Hepatic stellate cell (primary cell): ENCODE measurements around the gene CSAD.

Experiments used
- DNase-seq: peaks from one replicate; pipeline ENCODE4 v3.0.0; 2011; ENCODE audit warnings: low spot score

CSAD gene, protein sequence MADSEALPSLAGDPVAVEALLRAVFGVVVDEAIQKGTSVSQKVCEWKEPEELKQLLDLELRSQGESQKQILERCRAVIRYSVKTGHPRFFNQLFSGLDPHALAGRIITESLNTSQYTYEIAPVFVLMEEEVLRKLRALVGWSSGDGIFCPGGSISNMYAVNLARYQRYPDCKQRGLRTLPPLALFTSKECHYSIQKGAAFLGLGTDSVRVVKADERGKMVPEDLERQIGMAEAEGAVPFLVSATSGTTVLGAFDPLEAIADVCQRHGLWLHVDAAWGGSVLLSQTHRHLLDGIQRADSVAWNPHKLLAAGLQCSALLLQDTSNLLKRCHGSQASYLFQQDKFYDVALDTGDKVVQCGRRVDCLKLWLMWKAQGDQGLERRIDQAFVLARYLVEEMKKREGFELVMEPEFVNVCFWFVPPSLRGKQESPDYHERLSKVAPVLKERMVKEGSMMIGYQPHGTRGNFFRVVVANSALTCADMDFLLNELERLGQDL

DNA sequence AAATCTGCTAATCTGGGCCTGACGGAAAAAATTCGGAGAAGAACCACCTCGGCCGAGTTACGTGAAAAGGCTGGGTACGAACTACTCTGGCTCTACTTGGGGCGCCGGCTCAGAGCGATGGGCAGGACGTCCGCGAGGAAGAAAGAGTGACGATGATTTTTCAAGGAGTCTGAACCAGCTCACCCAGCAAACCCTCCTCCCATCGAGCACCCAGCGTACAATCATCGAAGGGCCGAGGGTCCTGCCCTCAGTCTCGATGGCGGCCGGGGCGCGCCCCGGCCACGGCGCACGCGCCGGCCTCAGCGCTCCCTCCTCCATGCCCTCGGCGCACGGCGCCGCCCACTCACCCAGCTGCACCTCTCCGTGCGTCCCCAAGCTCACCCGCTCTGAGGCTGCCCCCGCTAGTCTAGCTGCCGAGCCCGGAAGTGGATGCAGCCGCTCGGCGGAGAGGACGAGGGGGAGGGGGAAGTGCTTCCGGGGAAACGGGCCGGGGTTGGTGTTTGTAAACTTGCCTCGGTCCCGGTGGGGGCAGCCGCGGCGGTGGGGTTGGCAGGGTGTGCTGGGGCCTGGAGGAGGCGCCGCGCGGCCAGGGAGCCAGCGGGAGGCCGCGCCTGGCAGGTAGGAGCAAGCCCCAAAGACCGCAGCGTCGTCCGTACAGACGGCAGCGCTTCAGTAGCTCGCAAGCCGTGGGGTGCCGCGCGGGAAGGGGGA lies at the start of gene CSAD, which contains the start of gene ZNF740:
Gene CSAD (minus strand): TSS at position 706 of the 711 bp plus-strand sequence. CDS start 7,455 bp downstream, outside the sequence.
Gene ZNF740 (plus strand): TSS at position 503 of the 711 bp plus-strand sequence. CDS start 1,262 bp downstream, outside the sequence.
- DNase-seq: peak; percentile 99

- no peak for DNase-seq
Observed at GRCh38 chr12:53230108-53230845, 49.6 kb upstream of the CSAD start.

- no peak for DNase-seq
Observed at GRCh38 chr12:53229454-53229853, 48.7 kb upstream of the CSAD start.

- DNase-seq: no peak
Observed at GRCh38 chr12:53227836-53228235, 47.1 kb upstream of the CSAD start.

GRCh38 chr12:53227341-53227740 lies 46.6 kb upstream of the CSAD start:
- no peak for DNase-seq

DNA sequence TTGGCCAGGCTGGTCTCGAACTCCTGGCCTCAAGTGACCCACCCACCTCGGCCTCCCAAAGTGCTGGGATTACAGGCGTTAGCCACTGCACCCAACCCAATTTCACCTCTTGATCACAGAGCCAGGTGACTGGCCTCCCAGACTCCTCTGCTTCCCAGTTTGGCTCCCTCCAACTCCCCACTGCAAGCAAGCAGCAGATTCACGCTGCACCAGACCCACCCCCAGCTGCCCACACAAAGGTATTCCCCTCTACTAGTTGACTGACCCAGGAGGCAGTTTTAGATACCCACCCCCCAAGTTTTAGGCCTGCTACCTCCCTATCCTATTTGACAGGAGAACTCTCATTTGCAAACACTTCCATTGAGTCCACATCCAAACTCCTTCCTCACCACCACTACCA lies 46.1 kb upstream of the CSAD start:
- no peak for DNase-seq

- no peak for DNase-seq
Observed at GRCh38 chr12:53225635-53226424, 45.1 kb upstream of the CSAD start.

DNA sequence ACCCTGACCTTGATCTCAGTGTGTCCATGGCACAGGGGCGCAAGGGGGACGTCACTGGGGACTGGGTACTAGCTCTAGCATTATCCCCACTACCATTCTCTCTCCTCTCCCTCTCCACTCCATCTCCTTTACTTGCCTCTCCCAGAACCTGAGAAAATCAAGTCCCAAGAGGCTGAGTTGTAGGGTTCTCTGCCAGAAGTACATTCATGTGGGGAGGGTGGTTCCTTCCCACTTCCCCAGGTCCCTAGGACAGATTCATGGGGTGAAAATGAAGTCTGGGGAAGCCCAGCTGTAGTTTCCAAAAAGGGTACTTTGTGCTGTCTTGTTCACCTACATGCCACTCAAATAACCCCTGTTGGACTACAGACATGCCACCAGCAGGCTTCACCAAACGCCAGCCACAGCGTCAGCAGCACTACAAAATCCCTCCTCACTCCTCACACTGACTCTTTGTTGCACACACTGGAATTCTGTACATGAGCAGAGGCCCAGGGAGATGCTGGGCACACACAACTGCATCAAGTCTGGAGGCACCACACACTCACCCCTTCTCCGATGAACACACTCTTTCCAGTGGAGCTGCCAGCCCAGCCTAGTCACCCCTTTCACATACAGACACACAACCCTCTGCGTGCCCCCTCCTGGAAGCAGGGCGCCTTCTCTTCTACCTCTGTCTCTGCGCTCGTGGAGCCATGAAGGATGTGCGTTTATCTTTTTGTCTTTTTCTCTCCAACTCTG lies 44.3 kb upstream of the CSAD start:
- no peak for DNase-seq

DNA sequence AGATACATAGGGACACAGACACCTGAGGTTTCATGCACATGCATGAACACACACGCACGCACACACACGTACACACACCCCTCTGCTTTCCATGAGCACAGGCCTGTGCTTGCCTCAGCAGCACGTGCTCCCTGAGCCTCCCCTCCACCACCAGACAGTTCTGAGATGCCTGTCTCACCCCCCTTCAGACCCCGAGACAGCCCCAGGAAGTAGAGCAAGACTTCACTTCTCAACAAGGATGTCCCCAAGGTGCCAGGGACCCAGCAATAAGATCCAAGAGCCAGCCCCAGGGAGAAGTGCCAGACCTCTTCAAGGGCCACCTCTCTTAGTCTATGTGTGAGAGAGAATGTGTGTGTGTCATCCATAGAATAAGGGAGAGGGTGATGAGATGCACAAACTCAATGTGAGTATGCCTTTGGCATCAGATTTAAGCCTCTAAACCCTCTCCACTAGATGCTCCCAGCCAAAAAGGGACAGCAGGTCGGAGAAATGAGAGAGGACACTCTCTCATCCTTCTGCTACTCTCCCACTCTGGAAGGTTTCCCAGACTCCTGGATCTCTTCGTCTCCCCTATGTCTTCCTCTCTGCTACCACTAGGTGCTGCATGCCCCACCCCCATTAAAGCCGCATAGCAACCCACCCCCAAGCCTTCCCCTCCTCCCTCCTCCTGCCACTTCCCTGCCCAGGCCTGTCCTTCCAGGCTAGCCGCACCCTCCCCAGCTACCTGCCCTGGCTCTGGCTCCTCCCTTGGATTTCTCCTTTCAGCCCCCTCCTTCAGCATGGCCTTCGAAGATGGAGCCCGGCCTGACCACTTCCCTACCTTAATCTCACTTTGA lies 43.6 kb upstream of the CSAD start:
- no peak for DNase-seq

- DNase-seq: no peak
Observed at GRCh38 chr12:53223389-53224060, 42.8 kb upstream of the CSAD start.

DNA sequence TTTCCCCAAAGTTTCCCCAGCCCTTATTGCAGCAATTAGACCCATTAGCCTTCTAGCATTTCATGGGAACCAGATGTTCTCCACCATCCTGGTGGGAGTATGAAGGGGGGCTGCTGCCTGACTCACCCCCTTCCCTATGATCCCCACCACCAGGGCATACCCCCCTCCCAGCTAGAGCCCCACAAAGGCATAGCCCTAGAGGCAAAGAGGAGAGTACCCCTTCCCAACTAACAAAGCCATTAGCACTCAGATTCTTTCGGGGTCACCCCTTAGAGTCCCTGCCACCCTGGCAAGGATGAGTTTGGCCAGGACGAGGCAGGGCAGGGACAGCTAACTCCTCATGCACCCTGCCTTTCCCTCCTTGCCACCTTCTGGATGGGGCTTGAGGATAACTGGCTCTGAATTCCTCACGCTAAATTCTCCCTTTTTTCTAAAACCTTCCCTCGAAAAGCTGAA lies 42.1 kb upstream of the CSAD start:
- no peak for DNase-seq

- DNase-seq: no peak
Observed at GRCh38 chr12:53222170-53222721, 41.5 kb upstream of the CSAD start.

GRCh38 chr12:53221203-53222080 lies 40.7 kb upstream of the CSAD start:
- DNase-seq: peak; percentile 80

- peak; percentile 99 for DNase-seq
Observed at GRCh38 chr12:53220694-53221202, 40.0 kb upstream of the CSAD start.

DNA sequence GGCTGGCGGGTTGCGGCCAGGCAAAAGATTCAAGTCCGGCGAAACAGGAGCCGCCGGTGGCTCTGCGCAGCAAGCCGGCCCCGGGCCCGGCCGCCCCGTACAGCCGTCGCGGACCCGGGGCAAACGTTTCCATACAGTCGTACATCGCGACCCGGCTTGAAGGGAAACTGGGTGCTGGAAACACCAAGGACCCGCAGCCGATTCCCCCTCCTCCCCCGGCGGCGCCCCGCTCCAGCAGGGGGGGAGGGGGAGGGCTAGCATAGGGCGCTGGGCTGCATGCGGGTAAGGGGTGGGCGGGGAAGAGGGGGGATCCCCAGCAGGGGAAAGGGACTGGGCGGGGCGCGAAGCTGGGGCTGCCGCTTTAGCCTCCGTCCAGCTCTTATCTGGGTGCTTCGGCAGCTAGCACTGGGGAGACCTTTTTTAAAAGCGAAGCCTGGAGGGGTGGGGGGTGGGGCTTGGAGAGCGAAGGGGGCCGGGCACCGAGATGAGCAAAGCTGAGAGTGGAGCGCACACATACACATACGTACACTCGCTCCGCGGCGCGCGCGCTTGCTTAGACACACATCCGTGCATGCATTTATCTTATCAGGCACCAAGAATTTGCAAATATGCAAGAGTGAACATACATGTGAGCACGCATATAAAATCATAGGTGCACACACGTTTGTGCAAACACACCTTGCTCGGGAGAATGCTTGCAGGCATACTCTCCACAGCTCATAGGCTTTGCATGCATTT lies 39.4 kb upstream of the CSAD start:
- DNase-seq: peak; percentile 82

GRCh38 chr12:53219292-53219955 lies 38.7 kb upstream of the CSAD start:
- peak; percentile 81 for DNase-seq
